ENCODE results near the gene KCNJ5.

DNA sequence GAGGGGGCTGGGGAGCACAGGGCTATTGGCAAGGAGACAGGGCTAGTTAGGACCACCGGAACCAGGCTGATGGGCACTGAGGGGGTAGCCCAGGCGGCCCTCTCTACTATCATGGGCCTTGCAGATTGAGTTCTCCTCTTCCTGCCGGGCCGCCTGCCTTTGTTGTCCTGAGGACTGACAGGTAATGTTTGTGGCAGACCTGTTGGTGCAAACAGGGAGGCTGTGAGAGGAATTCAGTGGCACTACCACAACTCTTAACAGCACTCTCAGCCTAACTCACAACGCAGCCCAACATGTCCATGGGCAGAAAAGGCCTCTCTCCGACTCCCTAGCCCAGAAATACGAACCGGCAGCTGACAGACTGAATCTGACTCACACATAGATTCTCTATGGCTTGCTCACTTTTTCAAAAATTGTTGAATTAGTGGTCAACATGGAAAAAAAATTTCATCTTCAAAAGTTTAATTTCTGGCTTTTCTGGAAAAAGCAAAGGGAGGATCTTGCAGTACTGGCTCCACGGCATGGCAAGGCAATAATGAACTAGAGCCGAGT lies 11.4 kb downstream of the KCNJ5 start:
- no peak for TF ChIP-seq RCOR1 (IDR thresholded peaks at IDR 0.05; ENCODE audit: insufficient replicate concordance, low read length)
- peak; percentile 52; the same call in 1 of the 2 replicates for TF ChIP-seq FOS (IDR thresholded peaks at IDR 0.05; ENCODE audit: low read depth, low read length)
- TF ChIP-seq MXI1 (IDR thresholded peaks at IDR 0.05; ENCODE audit: borderline replicate concordance, low read depth, low read length) = no peak
- TF ChIP-seq, protein P1, sequence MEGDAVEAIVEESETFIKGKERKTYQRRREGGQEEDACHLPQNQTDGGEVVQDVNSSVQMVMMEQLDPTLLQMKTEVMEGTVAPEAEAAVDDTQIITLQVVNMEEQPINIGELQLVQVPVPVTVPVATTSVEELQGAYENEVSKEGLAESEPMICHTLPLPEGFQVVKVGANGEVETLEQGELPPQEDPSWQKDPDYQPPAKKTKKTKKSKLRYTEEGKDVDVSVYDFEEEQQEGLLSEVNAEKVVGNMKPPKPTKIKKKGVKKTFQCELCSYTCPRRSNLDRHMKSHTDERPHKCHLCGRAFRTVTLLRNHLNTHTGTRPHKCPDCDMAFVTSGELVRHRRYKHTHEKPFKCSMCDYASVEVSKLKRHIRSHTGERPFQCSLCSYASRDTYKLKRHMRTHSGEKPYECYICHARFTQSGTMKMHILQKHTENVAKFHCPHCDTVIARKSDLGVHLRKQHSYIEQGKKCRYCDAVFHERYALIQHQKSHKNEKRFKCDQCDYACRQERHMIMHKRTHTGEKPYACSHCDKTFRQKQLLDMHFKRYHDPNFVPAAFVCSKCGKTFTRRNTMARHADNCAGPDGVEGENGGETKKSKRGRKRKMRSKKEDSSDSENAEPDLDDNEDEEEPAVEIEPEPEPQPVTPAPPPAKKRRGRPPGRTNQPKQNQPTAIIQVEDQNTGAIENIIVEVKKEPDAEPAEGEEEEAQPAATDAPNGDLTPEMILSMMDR (conservative IDR thresholded peaks at IDR 0.05; ENCODE audit: low read depth, low read length) = no peak
- TF ChIP-seq RAD21 (IDR thresholded peaks at IDR 0.05; ENCODE audit: low read length) = no peak
- TF ChIP-seq POLR2A (IDR thresholded peaks at IDR 0.05; ENCODE audit: low read depth, low read length) = no peak
